Fibroblast of lung (primary cell): Measurements from ENCODE around the gene RAN. TPM values are rescaled to one million over a fixed set of nuclear protein-coding genes. Genes with fewer than 3 reads are reported as not detected.

ENCODE experiments used
- DNase-seq, 2 donors: peaks; one replicate each; pipeline versions ENCODE4 v3.0.0 to v3.0.0-alpha.2; 2010; ENCODE audit warnings: low read depth in 2 of 2
- H2AFZ ChIP-seq: 2 replicates; pipeline ENCODE4 v1.5.1; 2012; ENCODE audit warnings: low read length, control low read depth, inconsistent platforms
- H3K27ac ChIP-seq: 2 replicates; pipeline ENCODE4 v1.5.1; 2011; ENCODE audit warnings: low read length, control low read depth; ENCODE audit not compliant: insufficient read depth
- H3K27me3 ChIP-seq: 2 replicates; pipeline ENCODE4 v1.5.1; 2011; ENCODE audit warnings: mild to moderate bottlenecking, low read length; ENCODE audit not compliant: control insufficient read depth, insufficient read depth
- H3K36me3 ChIP-seq: 2 replicates; pipeline ENCODE4 v1.5.1; 2011; ENCODE audit warnings: low read length; ENCODE audit not compliant: control insufficient read depth, insufficient read depth
- H3K4me1 ChIP-seq: 2 replicates; pipeline ENCODE4 v1.5.1; 2011; ENCODE audit warnings: low read length; ENCODE audit not compliant: control insufficient read depth, insufficient read depth; ENCODE audit errors: extremely low read depth
- H3K4me2 ChIP-seq: 2 replicates; pipeline ENCODE4 v1.5.1; 2011; ENCODE audit warnings: low read length, control low read depth; ENCODE audit not compliant: insufficient read depth; ENCODE audit errors: extremely low read depth
- H3K4me3 ChIP-seq, 4 experiments: fragments of 200-600 bp in 1 of 4; sonication (generic) in 1 of 4; replicated peaks in 1 of 4; 2 replicates each; pipeline ENCODE4 v1.5.1; 2011 to 2016; ENCODE audit warnings: low read length in 4 of 4, low read depth in 3 of 4, mild to moderate bottlenecking in 3 of 4, control low read depth in 2 of 4, inconsistent platforms in 1 of 4, mixed read lengths in 1 of 4; ENCODE audit not compliant: insufficient read depth in 1 of 4; ENCODE audit errors: control extremely low read depth in 1 of 4
- H3K79me2 ChIP-seq: 2 replicates; pipeline ENCODE4 v1.5.1; 2012; ENCODE audit warnings: mild to moderate bottlenecking, low read length, inconsistent platforms; ENCODE audit not compliant: control insufficient read depth, insufficient read depth
- H3K9ac ChIP-seq: 2 replicates; pipeline ENCODE4 v1.5.1; 2011; ENCODE audit warnings: mild to moderate bottlenecking, low read length, control low read depth; ENCODE audit not compliant: insufficient read depth
- H3K9me3 ChIP-seq: 2 replicates; pipeline ENCODE4 v1.5.1; 2012; ENCODE audit warnings: low read depth, low read length; ENCODE audit not compliant: control insufficient read depth, insufficient read depth
- H4K20me1 ChIP-seq: 2 replicates; pipeline ENCODE4 v1.5.1; 2011; ENCODE audit warnings: low read length; ENCODE audit not compliant: control insufficient read depth, insufficient read depth; ENCODE audit errors: extremely low read depth
- CTCF ChIP-seq, 2 donors: IDR thresholded peaks in 1 of 2; conservative IDR thresholded peaks in 1 of 2; 1 replicate in 1 of 2; 2 replicates in 1 of 2; pipeline ENCODE4 v1.5.1; 2011 to 2012; ENCODE audit warnings: low read length in 2 of 2, control low read depth in 1 of 2, inconsistent platforms in 1 of 2, low read depth in 1 of 2, mild to moderate bottlenecking in 1 of 2
- EZH2 ChIP-seq: IDR thresholded peaks from 2 replicates; pipeline ENCODE4 v1.5.1; 2012; ENCODE audit warnings: low read length, control low read depth, mild to moderate bottlenecking; ENCODE audit errors: missing control alignments
- polyA plus RNA-seq, 2 donors: library from polyadenylated mRNA; depleted of rRNA in 1 of 2; stranded (reverse) in 1 of 2; unstranded in 1 of 2; fragments of >200 nt; gene quantifications; 2 replicates each; pipeline ENCODE4 v1.2.1, GENCODE V29; 2011 to 2012; ENCODE audit warnings: missing spikeins in 1 of 2
- total RNA-seq: library from RNA; depleted of rRNA; stranded (reverse); fragments of >200 nt; gene quantifications from 2 replicates; pipeline ENCODE4 v1.2.1, GENCODE V29; 2014

The RAN gene
- total and polyA plus RNA-seq, 2 donors (not counting 1 experiment from before 2014, with no cell fraction given): 409 to 1,342 TPM

- H3K4me2 ChIP-seq: peak overlapping the region; percentile 81
- peak; percentile 29 to 74 for DNase-seq
- H3K4me1 ChIP-seq: no peaks in the 10 kb centered on the region
- no peak overlapping the region for H3K9ac ChIP-seq
- H4K20me1 ChIP-seq: no peaks in the 10 kb centered on the region
- TF ChIP-seq EZH2: no peak
- peak; percentile 98 to 100 for TF ChIP-seq CTCF (conservative IDR thresholded peaks at IDR 0.05 in 1 of 2, IDR thresholded peaks at IDR 0.05 in 1 of 2; ENCODE audit: low read depth in 1 of 2, low read length in 2 of 2)
- no peaks in the 10 kb centered on the region for H3K79me2 ChIP-seq
- no peaks in the 10 kb centered on the region for H3K27me3 ChIP-seq
- H3K4me3 ChIP-seq: peak overlapping the region; percentile 5 to 57 (median 31)
- H3K36me3 ChIP-seq: no peaks in the 10 kb centered on the region
- H3K27ac ChIP-seq: no peak overlapping the region
- no peaks in the 10 kb centered on the region for H3K9me3 ChIP-seq
- H2AFZ ChIP-seq: peak overlapping the region; percentile 44
These were observed 44.5 kb downstream of the RAN start for GRCh38 chr12:130916241-130916911.

GRCh38 chr12:130917607-130918006 lies 45.7 kb downstream of the RAN start:
- Histone ChIP-seq H3K27ac (no peak overlapping the region), H3K9ac (no peak overlapping the region), H3K9me3 (no peaks in the 10 kb centered on the region), H3K36me3 (no peaks in the 10 kb centered on the region), H3K4me3 (no peak overlapping the region), H3K79me2 (no peaks in the 10 kb centered on the region), H2AFZ (no peak overlapping the region), H3K27me3 (no peaks in the 10 kb centered on the region), H3K4me2 (no peak overlapping the region), H4K20me1 (no peaks in the 10 kb centered on the region), H3K4me1 (no peaks in the 10 kb centered on the region)
- no peak for TF ChIP-seq EZH2
- TF ChIP-seq CTCF (conservative IDR thresholded peaks at IDR 0.05 in 1 of 2, IDR thresholded peaks at IDR 0.05 in 1 of 2; ENCODE audit: low read depth in 1 of 2, low read length in 2 of 2): no peak
- DNase-seq: no peak

- H4K20me1 ChIP-seq: no peaks in the 10 kb centered on the region
- no peaks in the 10 kb centered on the region for H3K27me3 ChIP-seq
- H3K79me2 ChIP-seq: no peaks in the 10 kb centered on the region
- no peak overlapping the region for H3K4me3 ChIP-seq
- H3K9ac ChIP-seq: no peak overlapping the region
- no peaks in the 10 kb centered on the region for H3K4me1 ChIP-seq
- H3K9me3 ChIP-seq: no peaks in the 10 kb centered on the region
- H3K36me3 ChIP-seq: no peaks in the 10 kb centered on the region
- no peak for DNase-seq
- TF ChIP-seq CTCF (conservative IDR thresholded peaks at IDR 0.05 in 1 of 2, IDR thresholded peaks at IDR 0.05 in 1 of 2; ENCODE audit: low read depth in 1 of 2, low read length in 2 of 2) (no peak), EZH2 (no peak)
- no peak overlapping the region for H2AFZ ChIP-seq
- no peak overlapping the region for H3K27ac ChIP-seq
- no peak overlapping the region for H3K4me2 ChIP-seq
These were observed 47.2 kb downstream of the RAN start for GRCh38 chr12:130919086-130919485.
